NCI-H82 (cell line): ENCODE measurements around the gene HPCAL4.

Source experiments
- DNase-seq: peaks from one replicate; lab custom pipeline; 2025; lab: John Stamatoyannopoulos, UW

HPCAL4 gene

GRCh38 chr1:39676948-39677548 lies 14.2 kb downstream of the HPCAL4 start:
- DNase-seq = no peak

- DNase-seq = no peak
These were observed 16.0 kb downstream of the HPCAL4 start for GRCh38 chr1:39675220-39675619.

GRCh38 chr1:39673215-39673614 lies 18.0 kb downstream of the HPCAL4 start:
- no peak for DNase-seq

- DNase-seq = peak; percentile 58
These were observed 18.7 kb downstream of the HPCAL4 start for GRCh38 chr1:39672551-39672947.

- DNase-seq = no peak
These were observed 19.3 kb downstream of the HPCAL4 start, which contains the start of gene NT5C1A for GRCh38 chr1:39671793-39672550. Gene NT5C1A, minus strand, starts transcription at chr1:39672107. Its CDS starts 69 bp downstream, at chr1:39672038.

- no peak for DNase-seq
These were observed 19.8 kb downstream of the HPCAL4 start for GRCh38 chr1:39671433-39671792.

GRCh38 chr1:39670689-39671088 lies 20.5 kb downstream of the HPCAL4 start:
- no peak for DNase-seq

- DNase-seq = no peak
These were observed 22.3 kb downstream of the HPCAL4 start for GRCh38 chr1:39668894-39669293.

GRCh38 chr1:39668111-39668510 lies 23.1 kb downstream of the HPCAL4 start:
- DNase-seq = no peak

- DNase-seq = no peak
These were observed 24.5 kb downstream of the HPCAL4 start for GRCh38 chr1:39666772-39667171.

- DNase-seq = peak; percentile 73
These were observed 27.7 kb downstream of the HPCAL4 start for GRCh38 chr1:39663559-39663958.

- no peak for DNase-seq
These were observed 28.4 kb downstream of the HPCAL4 start for GRCh38 chr1:39662861-39663260.

- no peak for DNase-seq
These were observed 31.7 kb downstream of the HPCAL4 start for GRCh38 chr1:39659538-39659937.

- DNase-seq = no peak
These were observed 32.1 kb downstream of the HPCAL4 start for GRCh38 chr1:39659110-39659509.

GRCh38 chr1:39657923-39658485 lies 33.2 kb downstream of the HPCAL4 start:
- DNase-seq = peak; percentile 87

- DNase-seq = peak; percentile 14
These were observed 33.8 kb downstream of the HPCAL4 start for GRCh38 chr1:39657402-39657801.

GRCh38 chr1:39656391-39656790 lies 34.8 kb downstream of the HPCAL4 start:
- DNase-seq = no peak

GRCh38 chr1:39655578-39656268 lies 35.5 kb downstream of the HPCAL4 start:
- DNase-seq = no peak

GRCh38 chr1:39654291-39654690 lies 36.9 kb downstream of the HPCAL4 start:
- no peak for DNase-seq

GRCh38 chr1:39653546-39654031 lies 37.6 kb downstream of the HPCAL4 start:
- peak; percentile 83 for DNase-seq

GRCh38 chr1:39652554-39652953 lies 38.7 kb downstream of the HPCAL4 start:
- DNase-seq = no peak

GRCh38 chr1:39652105-39652504 lies 39.1 kb downstream of the HPCAL4 start:
- DNase-seq = no peak

GRCh38 chr1:39650431-39650830 lies 40.8 kb downstream of the HPCAL4 start:
- DNase-seq = no peak
